HepG2 (cell line): ENCODE results near the gene MXRA7. TPM values are rescaled to one million over a fixed set of nuclear protein-coding genes. Genes with fewer than 3 reads are reported as not detected.

Experiments used
- ATF7 ChIP-seq, 2 experiments: fragments of 450-650 bp in 1 of 2; sonication (generic) in 1 of 2; formaldehyde crosslinking in 1 of 2; IDR thresholded peaks; 2 replicates each; pipeline versions ENCODE4 v1.4.0 to v1.6.1; 2016 to 2020; ENCODE audit warnings: antibody characterized with exemption in 1 of 2, mild to moderate bottlenecking in 1 of 2, missing genetic modification reagents in 1 of 2
- CHD2 ChIP-seq: IDR thresholded peaks from 2 replicates; pipeline ENCODE4 v1.6.1; 2011; ENCODE audit warnings: low read depth, low read length, improper control_type of control experiment
- CTCF ChIP-seq: sonication (generic); formaldehyde crosslinking; IDR thresholded peaks from 2 replicates; pipeline ENCODE4 v1.5.0; 2020; ENCODE audit warnings: mild to moderate bottlenecking, missing genetic modification reagents, moderate library complexity
- FOSL2 ChIP-seq: sonication (generic); formaldehyde crosslinking; IDR thresholded peaks from 2 replicates; pipeline ENCODE4 v1.4.0; 2020; ENCODE audit warnings: missing genetic modification reagents
- HNRNPK ChIP-seq: fragments of 200-400 bp; formaldehyde crosslinking; IDR thresholded peaks from 2 replicates; pipeline ENCODE4 v1.6.1; 2018; ENCODE audit warnings: low read length, low read depth, moderate library complexity, mild to moderate bottlenecking; ENCODE audit not compliant: poor library complexity, severe bottlenecking
- PCBP2 ChIP-seq: fragments of 200-400 bp; formaldehyde crosslinking; optimal IDR thresholded peaks from 2 replicates; pipeline ENCODE3; 2018; ENCODE audit warnings: low read length, low read depth; ENCODE audit not compliant: poor library complexity, severe bottlenecking
- RAD51 ChIP-seq: fragments of 450-650 bp; IDR thresholded peaks from 2 replicates; pipeline ENCODE4 v1.6.1; 2016; ENCODE audit warnings: borderline replicate concordance
- SIX1 ChIP-seq: sonication (generic); formaldehyde crosslinking; IDR thresholded peaks from 2 replicates; pipeline ENCODE4 v1.4.0; 2020; ENCODE audit warnings: missing genetic modification reagents, borderline replicate concordance
- TAF1 ChIP-seq: sonication (generic); formaldehyde crosslinking; IDR thresholded peaks from 2 replicates; pipeline ENCODE4 v1.4.0; 2020; ENCODE audit warnings: missing genetic modification reagents
- ZNF230 ChIP-seq: sonication (generic); formaldehyde crosslinking; IDR thresholded peaks from 2 replicates; pipeline ENCODE4 v1.4.0; 2020; ENCODE audit warnings: mild to moderate bottlenecking, missing genetic modification reagents
- ZNF253 ChIP-seq: sonication (generic); formaldehyde crosslinking; IDR thresholded peaks from 2 replicates; pipeline ENCODE4 v1.8.0; 2022; ENCODE audit warnings: mild to moderate bottlenecking, missing genetic modification reagents, borderline replicate concordance
- ZNF264 ChIP-seq: sonication (generic); formaldehyde crosslinking; IDR thresholded peaks from 2 replicates; pipeline ENCODE4 v1.4.0; 2020; ENCODE audit warnings: missing genetic modification reagents
- ZNF280B ChIP-seq: sonication (generic); formaldehyde crosslinking; IDR thresholded peaks from 2 replicates; pipeline ENCODE4 v1.5.0; 2020; ENCODE audit warnings: missing genetic modification reagents, mild to moderate bottlenecking, borderline replicate concordance
- ZNF317 ChIP-seq: sonication (generic); formaldehyde crosslinking; IDR thresholded peaks from 2 replicates; pipeline ENCODE4 v1.5.0; 2020; ENCODE audit warnings: mild to moderate bottlenecking, missing genetic modification reagents
- ZNF7 ChIP-seq: IDR thresholded peaks from 2 replicates; pipeline ENCODE4 v1.6.1; 2016; ENCODE audit warnings: missing biosample characterization, missing genetic modification reagents
- polyA plus RNA-seq, 8 experiments: library from polyadenylated mRNA; depleted of rRNA in 3 of 8; stranded (reverse) in 7 of 8; unstranded in 1 of 8; fragments of >200 nt; fragmentation: Illumina TruSeq in 4 of 8; extraction: Trizol in 4 of 8; gene quantifications; 2 replicates each; pipeline versions ENCODE4 v1.2.1 to v1.2.3, GENCODE V29; 2011 to 2016; ENCODE audit warnings: low read depth in 4 of 8, missing spikeins in 1 of 8, mixed read lengths in 1 of 8; ENCODE audit not compliant: insufficient read depth in 1 of 8
- total RNA-seq, 5 experiments: library from RNA; depleted of rRNA; stranded (reverse); fragments of >200 nt; fragmentation: Illumina TruSeq; extraction: Trizol; gene quantifications; 2 replicates each; pipeline ENCODE4 v1.2.3, GENCODE V29; 2016; ENCODE audit warnings: low read depth in 1 of 5
- TF ChIP-seq, protein P1 (sequence below): sonication (generic); formaldehyde crosslinking; IDR thresholded peaks from 2 replicates; pipeline ENCODE4 v1.5.1; 2020; ENCODE audit warnings: missing genetic modification reagents, mild to moderate bottlenecking, borderline replicate concordance
- TF ChIP-seq, protein P2 (sequence below): sonication (generic); formaldehyde crosslinking; IDR thresholded peaks from 2 replicates; pipeline ENCODE4 v1.9.0; 2021; ENCODE audit warnings: mild to moderate bottlenecking, missing genetic modification reagents

MXRA7 gene
- total and polyA plus RNA-seq, 2 of the 13 experiments (the other 11 are each of a cell fraction or from before 2014, with no cell fraction given) = 44.8 to 112 TPM

GRCh38 chr17:76709077-76709950 is 1.5 kb downstream of the MXRA7 start (continued):
- TF ChIP-seq, protein P1, sequence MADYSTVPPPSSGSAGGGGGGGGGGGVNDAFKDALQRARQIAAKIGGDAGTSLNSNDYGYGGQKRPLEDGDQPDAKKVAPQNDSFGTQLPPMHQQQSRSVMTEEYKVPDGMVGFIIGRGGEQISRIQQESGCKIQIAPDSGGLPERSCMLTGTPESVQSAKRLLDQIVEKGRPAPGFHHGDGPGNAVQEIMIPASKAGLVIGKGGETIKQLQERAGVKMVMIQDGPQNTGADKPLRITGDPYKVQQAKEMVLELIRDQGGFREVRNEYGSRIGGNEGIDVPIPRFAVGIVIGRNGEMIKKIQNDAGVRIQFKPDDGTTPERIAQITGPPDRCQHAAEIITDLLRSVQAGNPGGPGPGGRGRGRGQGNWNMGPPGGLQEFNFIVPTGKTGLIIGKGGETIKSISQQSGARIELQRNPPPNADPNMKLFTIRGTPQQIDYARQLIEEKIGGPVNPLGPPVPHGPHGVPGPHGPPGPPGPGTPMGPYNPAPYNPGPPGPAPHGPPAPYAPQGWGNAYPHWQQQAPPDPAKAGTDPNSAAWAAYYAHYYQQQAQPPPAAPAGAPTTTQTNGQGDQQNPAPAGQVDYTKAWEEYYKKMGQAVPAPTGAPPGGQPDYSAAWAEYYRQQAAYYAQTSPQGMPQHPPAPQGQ (CRISPR knock-in tag) = no peak
- no peak for TF ChIP-seq ATF7 (IDR thresholded peaks at IDR 0.05)
- TF ChIP-seq ATF7 (CRISPR knock-in tag; IDR thresholded peaks at IDR 0.05) = no peak
- TF ChIP-seq ZNF264 (CRISPR knock-in tag) = no peak
- TF ChIP-seq ZNF317 = no peak
- TF ChIP-seq, protein P2, sequence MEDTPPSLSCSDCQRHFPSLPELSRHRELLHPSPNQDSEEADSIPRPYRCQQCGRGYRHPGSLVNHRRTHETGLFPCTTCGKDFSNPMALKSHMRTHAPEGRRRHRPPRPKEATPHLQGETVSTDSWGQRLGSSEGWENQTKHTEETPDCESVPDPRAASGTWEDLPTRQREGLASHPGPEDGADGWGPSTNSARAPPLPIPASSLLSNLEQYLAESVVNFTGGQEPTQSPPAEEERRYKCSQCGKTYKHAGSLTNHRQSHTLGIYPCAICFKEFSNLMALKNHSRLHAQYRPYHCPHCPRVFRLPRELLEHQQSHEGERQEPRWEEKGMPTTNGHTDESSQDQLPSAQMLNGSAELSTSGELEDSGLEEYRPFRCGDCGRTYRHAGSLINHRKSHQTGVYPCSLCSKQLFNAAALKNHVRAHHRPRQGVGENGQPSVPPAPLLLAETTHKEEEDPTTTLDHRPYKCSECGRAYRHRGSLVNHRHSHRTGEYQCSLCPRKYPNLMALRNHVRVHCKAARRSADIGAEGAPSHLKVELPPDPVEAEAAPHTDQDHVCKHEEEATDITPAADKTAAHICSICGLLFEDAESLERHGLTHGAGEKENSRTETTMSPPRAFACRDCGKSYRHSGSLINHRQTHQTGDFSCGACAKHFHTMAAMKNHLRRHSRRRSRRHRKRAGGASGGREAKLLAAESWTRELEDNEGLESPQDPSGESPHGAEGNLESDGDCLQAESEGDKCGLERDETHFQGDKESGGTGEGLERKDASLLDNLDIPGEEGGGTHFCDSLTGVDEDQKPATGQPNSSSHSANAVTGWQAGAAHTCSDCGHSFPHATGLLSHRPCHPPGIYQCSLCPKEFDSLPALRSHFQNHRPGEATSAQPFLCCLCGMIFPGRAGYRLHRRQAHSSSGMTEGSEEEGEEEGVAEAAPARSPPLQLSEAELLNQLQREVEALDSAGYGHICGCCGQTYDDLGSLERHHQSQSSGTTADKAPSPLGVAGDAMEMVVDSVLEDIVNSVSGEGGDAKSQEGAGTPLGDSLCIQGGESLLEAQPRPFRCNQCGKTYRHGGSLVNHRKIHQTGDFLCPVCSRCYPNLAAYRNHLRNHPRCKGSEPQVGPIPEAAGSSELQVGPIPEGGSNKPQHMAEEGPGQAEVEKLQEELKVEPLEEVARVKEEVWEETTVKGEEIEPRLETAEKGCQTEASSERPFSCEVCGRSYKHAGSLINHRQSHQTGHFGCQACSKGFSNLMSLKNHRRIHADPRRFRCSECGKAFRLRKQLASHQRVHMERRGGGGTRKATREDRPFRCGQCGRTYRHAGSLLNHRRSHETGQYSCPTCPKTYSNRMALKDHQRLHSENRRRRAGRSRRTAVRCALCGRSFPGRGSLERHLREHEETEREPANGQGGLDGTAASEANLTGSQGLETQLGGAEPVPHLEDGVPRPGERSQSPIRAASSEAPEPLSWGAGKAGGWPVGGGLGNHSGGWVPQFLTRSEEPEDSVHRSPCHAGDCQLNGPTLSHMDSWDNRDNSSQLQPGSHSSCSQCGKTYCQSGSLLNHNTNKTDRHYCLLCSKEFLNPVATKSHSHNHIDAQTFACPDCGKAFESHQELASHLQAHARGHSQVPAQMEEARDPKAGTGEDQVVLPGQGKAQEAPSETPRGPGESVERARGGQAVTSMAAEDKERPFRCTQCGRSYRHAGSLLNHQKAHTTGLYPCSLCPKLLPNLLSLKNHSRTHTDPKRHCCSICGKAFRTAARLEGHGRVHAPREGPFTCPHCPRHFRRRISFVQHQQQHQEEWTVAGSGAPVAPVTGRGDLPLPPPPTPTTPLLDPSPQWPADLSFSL = no peak
- TF ChIP-seq HNRNPK = no peak
- no peak for TF ChIP-seq ZNF280B (CRISPR knock-in tag)
- TF ChIP-seq SIX1 (CRISPR knock-in tag) = no peak
- no peak for TF ChIP-seq ZNF230 (CRISPR knock-in tag)
- TF ChIP-seq TAF1 (CRISPR knock-in tag) = no peak
- TF ChIP-seq ZNF7 (CRISPR knock-in tag) = no peak
- peak; percentile 72 for TF ChIP-seq CHD2
- TF ChIP-seq CTCF (CRISPR knock-in tag) = no peak
- no peak for TF ChIP-seq ZNF253 (CRISPR knock-in tag)
- TF ChIP-seq FOSL2 (CRISPR knock-in tag) = no peak
- no peak for TF ChIP-seq RAD51
- TF ChIP-seq PCBP2 = no peak
